ENCODE results near the gene TM4SF20.

GRCh38 chr2:227324642-227324994 lies 54.5 kb downstream of the TM4SF20 start:
- no peak for TF ChIP-seq CTCF (conservative IDR thresholded peaks at IDR 0.05)
- TF ChIP-seq EZH2 (IDR thresholded peaks at IDR 0.05; ENCODE audit: low read depth): no peak

Data from PC-9 (cell line).